Inflammatory macrophage treated with lipopolysaccharide for 1 hour (primary cell): ENCODE data around the gene SINHCAF.
A peak's percentile ranks its signal among the peaks of the same experiment; 100 is the strongest.
"Not testable (repeated sequence)": the region's sequence is repeated elsewhere in the genome, so short reads cannot be mapped to it uniquely, and the experiment has no call there.

Experiments used
- DNase-seq, 2 donors: peaks; one replicate each; pipeline ENCODE4 v3.0.0-alpha.2; 2020 to 2022

Gene SINHCAF, protein sequence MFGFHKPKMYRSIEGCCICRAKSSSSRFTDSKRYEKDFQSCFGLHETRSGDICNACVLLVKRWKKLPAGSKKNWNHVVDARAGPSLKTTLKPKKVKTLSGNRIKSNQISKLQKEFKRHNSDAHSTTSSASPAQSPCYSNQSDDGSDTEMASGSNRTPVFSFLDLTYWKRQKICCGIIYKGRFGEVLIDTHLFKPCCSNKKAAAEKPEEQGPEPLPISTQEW

GRCh38 chr12:31325877-31326631 lies at the start of gene SINHCAF:
Gene SINHCAF (minus strand): TSS chr12:31326150. CDS start chr12:31298204, 27,946 bp downstream.
- peak; percentile 98 to 99 for DNase-seq

DNA sequence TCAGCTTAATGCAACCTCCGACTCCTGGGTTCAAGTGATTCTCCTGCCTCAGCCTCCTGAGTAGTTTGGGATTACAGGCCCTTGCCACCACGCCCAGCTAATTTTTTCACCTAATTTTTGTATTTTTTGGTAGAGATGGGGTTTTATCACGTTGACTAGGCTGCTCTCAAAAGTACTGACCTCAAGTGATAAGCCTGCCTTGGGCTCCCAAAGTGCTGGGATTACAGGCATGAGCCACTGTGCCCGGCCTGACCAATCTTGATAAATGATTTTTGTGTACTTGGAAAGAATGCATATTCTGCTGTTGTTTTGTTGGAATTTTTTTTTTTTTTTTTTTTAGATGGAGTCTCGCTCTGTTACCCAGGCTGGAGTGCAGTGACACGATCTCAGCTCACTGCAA lies 49.5 kb upstream of the SINHCAF start:
- not testable (repeated sequence) for DNase-seq

DNA sequence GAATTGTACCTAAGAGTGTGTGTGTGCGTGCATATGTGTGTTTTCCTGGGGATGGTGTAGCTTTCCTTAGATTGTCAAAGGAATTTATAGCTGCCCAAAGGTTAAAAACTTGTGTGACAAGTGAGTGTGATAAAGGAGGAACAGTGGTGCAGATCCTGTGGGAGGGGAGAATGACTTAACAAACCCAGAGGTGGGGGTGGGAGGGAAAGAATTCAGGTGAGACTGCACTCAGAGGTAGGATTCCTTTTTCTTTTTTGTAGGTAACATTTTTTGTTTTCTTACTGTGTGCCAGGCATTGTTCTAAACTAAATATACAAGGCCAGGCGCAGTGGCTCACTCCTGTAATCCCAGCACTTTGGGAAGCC lies 45.3 kb upstream of the SINHCAF start:
- no peak for DNase-seq

GRCh38 chr12:31370531-31371255 lies 44.7 kb upstream of the SINHCAF start:
- DNase-seq, result peak; percentile 27 to 31

- DNase-seq, result no peak
Measured at GRCh38 chr12:31369712-31370521, 44.0 kb upstream of the SINHCAF start.

DNA sequence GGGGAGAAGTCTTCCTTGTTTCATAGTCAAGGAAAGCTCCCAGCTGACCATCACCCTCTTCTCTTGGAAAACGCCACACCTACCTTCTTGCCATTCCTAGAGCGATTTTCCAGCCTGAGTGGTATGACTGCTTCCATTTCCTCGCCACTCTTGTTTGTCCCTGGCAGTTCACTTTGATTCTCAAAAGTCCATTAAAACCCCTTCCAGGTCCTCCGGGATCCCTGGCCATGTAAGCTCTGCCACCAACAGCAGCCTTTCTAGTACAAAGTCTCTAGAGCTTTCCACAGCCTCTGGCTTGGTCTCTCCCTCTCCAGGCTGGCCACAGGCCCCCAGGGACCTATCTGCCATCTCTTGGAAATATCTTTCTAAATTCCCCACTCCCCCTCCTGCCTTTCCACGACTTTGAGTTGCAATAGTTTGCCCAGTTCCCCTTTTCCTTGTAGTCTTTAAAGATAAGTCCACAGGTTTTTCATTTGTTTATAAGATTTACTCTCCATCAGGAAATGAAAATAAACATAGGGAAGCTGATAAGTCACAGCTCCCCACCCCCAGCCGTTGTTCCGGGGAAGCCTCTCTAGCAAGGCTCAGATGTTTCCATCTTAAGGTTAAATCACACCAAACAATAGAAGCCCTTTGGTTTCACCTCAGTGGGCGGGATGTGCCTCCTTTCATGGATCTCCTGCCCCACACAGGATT lies 42.9 kb upstream of the SINHCAF start:
- DNase-seq, result no peak

DNA sequence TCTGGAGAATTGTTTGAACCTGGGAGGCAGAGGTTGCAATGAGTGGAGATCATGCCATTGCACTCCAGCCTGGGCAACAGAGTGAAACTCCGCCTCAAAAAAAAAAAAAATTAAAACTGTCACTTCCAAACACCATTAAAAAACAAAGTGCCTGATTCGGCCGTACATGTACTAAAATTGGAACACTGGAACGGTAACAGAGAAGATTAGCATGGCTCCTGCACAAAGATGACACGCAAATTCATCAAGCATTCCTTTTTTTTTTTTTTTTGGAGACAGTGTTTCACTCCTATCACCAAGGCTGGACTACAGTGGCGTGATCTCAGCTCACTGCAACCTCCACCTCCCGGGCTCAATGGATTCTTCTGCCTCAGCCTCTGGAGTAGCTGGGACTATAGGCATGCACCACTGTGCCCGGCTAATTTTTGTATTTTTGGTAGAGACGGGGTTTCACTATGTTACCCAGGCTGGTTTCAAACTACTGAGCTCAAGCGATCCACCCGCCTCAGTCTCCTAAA lies 40.2 kb upstream of the SINHCAF start:
- no peak for DNase-seq

DNA sequence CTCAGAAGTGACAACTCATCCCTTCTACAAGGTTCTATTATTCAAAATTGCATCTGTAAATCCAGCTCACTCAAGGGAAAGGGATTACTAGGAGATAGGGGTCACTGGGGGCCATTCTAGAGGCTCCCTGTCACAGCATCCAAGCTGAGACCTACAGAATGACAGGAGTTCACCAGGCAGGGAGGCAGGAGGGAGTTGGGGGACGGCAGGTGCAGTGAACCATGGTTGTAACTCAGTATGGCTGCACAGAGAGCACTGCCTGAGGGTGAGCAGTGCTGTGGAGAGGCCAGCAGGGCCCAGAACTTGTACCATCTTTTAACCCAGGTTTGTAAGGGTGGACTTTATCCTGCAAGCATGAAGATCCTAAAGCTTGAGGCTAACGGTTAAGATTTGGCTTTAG lies 37.9 kb upstream of the SINHCAF start:
- no peak for DNase-seq

- no peak for DNase-seq
Measured at GRCh38 chr12:31363416-31363809, 37.5 kb upstream of the SINHCAF start.

DNA sequence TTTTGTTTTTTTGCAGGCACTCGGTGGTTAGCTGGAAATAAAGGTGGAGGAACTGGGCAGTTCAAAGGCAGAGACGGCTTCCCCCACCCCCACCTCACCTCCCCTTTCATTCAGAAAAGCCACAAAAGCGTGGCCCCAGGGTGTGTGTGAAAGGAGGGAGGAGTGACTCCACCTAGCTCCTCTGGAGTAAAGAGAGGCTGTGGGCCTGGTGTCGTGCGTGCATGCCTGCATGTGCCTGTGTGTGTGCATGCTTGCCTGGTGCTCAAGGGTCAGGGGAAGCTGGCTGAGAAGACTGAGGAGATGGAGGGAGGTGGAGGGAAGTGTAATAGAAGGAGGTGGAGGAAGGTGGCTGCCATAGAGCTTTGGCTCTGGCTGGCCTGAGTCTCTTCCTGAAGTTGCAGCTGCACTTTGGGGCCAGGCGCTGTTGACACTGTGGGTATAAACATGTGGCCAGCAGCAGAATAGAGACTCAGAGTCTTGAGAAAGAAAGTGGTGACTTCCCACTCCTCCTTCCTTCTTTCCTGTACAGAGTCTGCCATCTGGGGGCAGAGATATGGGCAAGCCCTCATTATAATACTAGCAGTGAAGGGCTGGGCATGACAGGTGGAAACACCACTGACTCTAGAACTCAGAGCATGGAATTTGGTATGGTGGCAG lies 36.9 kb upstream of the SINHCAF start:
- peak; percentile 42 to 61 for DNase-seq

GRCh38 chr12:31362115-31362758 lies 36.3 kb upstream of the SINHCAF start:
- DNase-seq, result no peak

- DNase-seq, result no peak
Measured at GRCh38 chr12:31361730-31362114, 35.8 kb upstream of the SINHCAF start.

- DNase-seq, result no peak
Measured at GRCh38 chr12:31355747-31356107, 29.8 kb upstream of the SINHCAF start.

DNA sequence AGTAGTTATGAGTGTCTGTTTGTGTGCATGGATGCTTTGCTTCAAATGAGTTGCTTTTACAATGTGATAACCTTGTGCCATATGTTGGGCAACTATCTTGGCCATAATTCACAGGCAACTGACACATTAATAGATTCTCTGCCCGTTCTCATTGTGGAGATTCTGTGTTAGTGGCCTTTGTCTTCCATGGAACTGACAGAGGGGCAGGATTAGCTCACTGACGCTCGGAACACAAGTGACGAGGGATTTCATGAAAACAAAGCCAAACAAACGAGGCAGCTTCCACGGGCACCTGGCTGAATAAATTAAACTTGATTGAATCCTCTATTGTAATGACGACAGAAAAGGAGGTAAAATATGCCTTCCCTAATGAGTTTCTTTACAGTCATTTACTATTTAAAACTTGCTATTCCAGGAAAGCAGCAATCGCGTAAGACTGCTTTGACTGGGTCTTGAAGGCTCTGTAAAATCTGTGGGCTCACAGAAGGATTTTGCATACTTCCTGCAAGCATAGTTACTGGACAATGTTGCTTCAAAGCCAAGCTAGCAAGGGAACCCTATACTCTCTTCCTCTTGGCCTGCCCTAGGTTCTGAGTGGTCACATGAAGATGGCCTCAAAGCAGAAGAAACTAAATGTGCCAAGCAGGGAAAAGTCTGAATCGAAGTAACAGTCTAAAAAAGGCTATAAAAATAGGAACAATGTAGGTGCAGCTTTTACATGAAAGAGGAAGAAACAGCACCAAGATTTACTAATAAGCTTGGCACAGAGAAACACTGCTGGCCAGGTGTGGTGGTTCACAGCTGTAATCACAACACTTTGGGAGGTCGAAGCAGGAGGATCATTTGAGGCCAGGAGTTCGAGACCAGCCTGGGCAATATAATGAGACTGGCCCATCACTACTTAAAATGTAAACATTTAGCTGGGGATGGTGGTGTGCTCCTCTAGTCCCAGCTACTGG lies 28.1 kb upstream of the SINHCAF start:
- peak; percentile 51 to 73 for DNase-seq

- no peak for DNase-seq
Measured at GRCh38 chr12:31346267-31346666, 20.3 kb upstream of the SINHCAF start.

GRCh38 chr12:31343139-31343538 lies 17.2 kb upstream of the SINHCAF start:
- no peak for DNase-seq

DNA sequence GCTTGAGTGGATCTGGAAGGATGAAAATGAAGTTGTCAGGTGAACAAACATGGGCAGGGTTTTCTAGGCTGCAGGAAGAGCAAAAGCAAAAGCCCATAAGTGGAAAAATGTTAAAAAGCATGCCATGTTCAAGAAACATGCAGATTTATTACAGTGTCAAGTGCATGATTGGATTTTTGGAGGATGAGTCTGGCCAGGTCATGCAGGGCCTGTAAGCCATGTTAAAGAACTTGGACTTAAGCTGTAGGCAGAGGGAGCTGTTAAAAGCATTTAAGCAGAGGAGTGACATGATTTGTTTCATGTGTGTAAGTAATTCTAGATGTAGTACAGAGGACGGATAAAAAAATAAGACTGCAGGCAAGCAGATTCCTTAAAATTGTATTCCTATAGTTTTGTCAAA lies 16.3 kb upstream of the SINHCAF start:
- DNase-seq, result no peak

DNA sequence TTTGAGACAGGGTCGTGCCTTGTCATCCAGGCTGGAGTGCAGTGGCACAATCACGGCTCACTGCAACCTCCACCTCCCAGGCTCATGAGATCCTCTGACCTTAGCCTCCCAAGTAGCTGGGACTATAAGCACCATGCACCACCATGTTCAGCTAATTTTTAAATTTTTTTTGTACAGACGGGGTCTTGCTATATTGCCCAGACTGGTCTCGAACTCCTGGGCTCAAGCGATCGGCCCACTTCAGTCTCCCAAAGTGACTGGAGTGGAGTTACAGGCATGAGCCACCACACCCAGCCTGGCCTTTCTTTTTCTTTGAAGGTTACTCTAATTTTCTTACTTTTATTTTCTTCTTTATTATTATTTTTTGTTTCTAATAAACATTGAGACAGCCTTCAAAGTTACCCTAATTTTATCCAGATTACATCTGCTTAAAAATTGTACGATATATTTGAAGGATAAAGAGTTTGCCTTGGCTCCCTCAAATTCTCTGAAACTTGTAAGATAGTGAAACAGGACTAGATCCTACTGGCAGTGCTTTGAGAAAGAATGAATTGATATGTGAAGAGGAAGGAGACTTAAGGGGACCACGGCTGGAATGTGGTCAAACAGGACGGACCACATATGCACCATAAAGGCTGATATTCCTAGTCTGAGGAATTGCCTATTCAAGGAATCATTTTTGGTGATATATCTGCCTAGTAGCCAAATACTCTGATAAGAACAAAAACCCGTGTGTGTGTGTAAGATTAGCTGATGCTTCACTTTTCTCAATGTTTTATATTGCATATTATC lies 14.1 kb upstream of the SINHCAF start:
- no peak for DNase-seq

- DNase-seq, result no peak
Measured at GRCh38 chr12:31337952-31338351, 12.0 kb upstream of the SINHCAF start.
